HuH-7 (cell line): ENCODE results near the gene UTF1.

Experiments used
- DNase-seq: peaks from one replicate; pipeline ENCODE4 v3.0.0; 2011; ENCODE audit warnings: low spot score

The UTF1 gene, protein sequence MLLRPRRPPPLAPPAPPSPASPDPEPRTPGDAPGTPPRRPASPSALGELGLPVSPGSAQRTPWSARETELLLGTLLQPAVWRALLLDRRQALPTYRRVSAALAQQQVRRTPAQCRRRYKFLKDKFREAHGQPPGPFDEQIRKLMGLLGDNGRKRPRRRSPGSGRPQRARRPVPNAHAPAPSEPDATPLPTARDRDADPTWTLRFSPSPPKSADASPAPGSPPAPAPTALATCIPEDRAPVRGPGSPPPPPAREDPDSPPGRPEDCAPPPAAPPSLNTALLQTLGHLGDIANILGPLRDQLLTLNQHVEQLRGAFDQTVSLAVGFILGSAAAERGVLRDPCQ

DNA sequence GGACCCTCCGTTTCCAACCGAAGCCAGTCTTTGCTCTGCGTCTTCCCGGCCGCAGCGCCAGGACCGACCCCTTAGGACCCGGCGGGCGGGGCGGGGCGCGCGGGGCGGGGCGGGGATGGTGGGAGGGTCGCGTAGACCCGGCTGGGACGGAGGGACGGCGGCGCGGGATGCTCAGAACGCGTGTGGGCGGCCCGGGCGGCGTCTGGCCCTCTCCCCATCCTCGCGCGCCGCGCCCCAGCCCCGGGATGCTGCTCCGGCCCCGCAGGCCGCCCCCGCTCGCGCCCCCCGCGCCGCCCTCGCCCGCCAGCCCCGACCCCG, at the start of gene UTF1:
TSS of gene UTF1 (plus strand) at position 174 of the 318 bp plus-strand sequence. CDS start at position 246, 72 bp downstream.
- DNase-seq = no peak

DNA sequence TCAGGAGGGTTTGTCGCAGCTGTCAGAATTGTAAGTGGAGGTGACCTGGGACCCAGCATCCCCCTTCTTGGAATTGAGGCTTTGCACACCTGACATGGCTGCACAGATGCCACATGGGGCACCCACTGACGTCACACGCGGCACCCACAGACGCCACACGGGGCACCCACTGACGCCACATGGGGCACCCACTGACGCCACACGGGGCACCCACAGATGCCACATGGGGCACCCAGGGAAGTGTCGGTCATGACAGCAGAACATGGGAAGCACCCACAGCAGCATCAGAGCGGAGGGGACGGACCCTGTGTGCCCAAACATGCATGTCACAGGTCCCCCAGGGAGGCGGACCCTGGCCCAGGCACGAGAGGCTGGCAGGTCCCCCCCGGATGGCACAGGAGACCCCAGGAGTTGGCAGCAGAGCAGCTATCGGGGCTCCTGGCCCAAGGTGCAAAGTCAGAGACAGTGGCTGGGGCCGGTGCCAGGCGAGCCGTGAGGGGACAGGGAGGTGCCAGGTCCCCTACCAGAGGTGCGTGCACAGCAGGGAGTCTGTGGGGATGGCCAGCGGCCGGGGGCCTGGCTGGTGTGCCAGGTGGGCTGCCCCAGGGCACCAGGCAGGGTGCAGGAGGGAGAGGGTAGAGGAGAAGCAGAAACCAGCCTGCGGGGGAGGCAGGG, 48.9 kb upstream of the UTF1 start:
- no peak for DNase-seq

DNA sequence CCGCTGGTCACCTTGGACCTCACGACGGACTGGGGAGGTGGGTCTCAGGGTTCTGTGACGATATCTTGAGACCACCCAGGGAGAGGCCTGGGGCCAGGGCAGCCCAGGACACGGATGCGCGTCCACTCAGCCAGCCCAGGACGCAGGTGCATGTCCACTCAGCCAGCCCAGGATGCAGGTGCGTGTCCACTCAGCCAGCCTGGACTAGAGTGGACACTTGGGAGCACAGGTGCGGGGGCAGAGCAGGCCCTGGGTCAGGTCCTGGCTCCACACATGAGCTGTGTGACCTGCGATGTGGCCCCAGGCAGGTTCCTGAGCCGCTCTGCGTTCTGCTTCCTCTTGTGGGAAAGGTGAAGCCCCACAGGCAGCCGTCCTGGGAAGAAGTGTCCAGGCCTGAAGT, 47.8 kb upstream of the UTF1 start:
- DNase-seq = no peak

DNA sequence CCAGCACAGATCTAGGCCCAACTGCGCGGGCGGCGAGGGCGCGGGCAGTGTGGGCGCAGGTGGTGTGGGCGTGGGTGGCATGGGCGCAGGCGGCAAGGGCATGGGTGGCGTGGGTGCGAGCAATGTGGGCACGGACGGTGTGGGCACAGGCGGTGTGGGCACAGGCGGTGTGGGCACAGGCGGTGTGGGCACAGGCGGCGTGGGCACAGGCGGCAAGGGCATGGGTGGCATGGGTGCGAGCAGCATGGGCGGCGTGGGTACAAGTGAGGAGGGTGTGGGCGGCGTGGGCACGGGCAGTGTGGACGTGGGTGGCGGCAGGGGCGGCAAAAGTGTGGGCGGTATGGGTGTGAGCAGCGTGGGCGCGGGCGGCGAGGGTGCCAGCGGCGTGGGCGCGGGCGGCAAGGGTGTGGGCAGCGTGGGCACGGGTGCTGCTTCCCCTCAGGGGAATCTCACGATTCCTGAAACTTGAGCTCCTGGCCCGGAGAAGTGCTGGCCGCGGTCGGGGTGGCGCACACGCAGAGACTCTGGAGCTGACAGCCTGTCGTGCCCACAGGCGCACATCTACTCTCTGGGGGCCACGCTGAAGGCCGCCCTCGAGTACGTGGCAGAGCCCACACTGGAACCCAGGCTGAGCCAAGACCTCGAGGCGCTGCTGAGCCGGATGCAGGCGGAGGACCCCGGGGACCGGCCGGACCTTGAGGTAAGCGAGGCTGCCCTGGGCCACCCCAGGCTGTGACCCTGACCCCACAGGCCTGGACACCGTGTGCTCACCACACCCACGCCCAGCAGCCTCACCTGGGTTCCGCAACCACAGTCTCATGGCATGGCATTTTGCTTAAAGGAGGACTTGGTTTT, 47.0 kb upstream of the UTF1 start:
- no peak for DNase-seq

DNA sequence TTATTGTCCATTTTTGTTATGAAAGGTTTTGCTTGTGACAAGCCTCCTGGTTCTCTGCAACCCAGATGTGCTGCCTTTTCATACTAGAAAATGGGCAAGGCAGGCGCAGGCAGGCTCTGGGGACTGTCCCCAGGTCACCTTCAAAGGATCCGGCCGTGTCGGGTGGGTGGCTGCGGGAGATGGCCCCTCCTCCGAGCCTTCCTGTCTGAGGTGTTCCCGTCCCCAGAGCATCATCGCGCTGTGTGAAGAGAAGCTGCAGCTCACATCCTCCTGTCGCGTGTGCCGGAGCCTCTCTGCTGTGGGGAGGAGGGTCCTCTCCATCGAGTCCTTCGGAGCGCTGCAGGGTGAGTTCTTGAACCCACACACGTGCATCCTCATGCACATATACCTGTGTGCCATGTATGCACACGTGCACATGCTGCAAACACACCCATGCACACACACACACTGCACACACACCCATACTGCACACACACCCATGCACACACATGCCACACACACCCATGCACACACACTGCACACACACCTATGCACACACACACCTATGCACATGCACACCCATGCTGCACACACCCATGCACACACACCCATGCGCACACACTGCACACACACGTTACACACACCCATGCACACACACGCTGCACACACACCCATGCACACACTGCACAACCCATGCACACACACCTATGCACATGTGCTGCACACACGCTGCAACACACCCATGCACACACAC, 46.2 kb upstream of the UTF1 start:
- DNase-seq = no peak

DNA sequence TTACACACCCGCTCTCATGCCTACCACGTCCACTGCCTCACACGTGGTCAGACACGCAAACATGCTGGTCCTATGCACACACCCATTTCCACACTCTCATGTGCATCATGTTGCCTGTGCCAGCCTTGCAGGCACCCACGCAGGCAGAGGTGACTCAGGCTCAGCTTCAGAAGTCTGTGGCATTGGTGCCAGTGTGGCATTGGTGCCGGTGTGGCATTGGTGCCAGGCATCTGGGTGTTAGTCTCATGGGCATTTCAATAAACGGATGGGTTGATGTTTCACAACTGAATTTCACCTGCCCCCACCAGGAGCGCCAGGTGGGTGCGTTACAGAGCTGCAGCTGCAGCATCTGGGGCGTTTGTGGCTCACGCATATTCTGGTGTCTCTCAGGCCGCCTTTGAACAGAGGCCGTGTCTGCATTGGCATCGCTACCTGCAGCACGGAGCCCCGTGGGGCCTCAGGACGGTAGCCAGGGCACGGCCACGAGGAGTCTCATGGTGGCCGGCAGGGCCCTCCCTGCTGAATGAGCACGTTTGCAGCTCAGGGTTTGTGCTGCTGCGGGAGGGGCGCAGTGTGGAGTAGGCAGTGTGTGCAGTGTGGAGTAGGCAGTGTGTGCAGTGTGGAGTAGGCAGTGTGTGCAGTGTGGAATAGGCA, 45.3 kb upstream of the UTF1 start:
- no peak for DNase-seq

DNA sequence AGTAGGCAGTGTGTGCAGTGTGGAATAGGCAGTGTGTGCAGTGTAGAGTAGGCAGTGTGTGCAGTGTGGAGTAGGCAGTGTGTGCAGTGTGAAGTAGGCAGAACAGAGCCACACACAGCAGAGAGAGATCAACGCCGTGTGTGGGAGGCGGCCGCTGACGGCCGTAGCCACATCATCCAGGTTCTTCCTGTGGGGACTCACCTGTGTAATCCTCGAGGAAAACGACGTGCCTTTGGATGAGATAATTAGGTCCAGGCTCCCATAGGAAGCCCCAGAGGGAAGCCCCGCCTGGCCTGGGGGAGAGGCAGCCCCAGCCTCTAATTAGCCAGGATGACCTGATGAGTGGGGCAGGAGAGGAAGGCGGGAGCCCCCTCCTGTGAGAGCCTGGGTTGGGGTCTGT, 44.6 kb upstream of the UTF1 start:
- no peak for DNase-seq

DNA sequence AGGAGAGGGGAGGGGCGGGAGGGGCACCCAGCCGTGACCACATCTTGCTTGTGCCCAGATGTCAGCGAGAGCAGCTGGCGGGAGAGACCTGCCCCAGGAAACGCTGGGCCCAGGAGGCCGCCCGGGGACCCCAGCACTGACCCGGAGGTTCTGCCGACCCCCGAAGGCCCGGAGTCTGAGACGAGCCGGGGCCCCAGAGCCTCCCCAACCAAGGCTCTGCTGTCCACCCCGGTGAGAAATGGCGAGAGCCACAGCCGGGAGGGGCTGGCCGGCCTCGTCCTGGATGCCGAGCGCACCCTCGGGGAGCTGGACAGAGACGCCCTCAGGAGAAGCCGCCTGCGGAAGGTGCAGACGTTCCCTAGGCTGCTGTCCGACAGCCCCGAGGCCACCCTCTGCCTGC, 44.1 kb upstream of the UTF1 start:
- DNase-seq = no peak

DNA sequence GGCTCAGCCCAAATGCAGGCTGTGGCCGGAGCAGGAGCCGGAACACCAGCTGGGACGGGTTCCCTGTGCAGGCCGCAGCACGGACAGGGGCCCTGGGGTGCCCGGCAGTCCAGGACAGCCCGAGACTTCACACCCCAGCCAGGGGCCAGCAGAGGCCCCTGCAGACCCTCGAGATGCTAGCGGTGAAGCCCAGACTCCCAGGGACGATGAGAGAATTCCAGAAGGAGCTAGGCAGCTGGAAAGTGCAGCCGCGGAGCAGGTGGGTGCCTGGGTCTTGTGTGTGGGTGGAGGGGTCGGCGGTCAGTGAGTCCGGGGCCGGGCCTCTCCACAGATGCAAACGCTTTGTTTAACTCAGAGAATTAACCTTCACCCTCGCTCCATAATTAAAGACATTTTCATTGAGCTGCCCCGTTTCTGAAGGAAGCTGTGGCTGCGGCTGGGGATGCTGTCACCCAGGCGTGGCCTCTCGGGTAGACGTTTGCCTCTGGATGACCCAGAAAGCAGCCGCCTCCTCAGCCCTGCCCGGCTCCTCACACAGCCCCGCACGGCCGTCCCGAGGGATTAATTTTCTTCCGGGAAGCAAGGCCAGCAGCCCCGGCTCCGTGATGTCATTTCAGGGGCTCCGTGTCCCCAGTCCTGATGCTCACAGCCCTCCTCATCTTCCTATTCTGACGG, 43.5 kb upstream of the UTF1 start:
- DNase-seq = no peak

DNA sequence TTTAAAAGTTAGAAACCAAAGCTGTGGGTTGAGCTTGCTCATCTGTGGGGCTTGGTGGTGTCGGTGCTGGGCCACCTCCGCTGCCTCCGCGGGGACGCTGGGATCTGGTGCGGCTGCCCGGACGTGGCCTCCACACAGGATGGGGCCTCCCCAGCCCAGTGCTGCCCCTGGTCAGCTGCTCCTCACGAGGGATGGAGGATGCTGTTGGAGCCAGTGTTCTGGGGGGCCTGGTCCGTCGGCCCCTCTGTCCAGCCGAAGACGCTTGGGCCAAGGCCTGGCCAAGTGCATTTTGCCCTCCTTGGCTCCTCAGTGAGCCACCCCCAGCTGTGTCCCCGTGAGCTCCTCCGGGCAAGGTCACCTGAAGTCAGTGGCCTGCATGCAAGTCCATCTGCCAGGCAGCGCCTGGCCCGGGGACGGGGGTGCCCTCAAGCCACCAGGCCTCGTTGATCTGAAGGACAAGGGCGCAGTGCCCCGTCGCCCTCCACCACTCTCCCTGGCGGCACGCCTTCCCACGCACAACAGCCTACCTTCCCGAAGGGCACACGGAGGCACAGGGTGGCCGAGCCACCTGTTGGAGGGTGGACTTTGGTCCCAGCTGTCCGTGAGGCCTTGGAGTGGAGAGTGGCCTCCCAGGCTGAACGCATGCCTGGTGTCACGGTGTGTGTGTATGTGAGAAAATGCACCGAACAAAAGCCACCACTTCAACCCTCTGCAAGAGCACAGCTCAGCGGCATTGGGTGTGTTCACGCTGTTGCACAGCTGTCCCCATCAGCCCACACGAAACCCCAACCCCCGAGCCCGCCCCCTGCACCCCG, 42.7 kb upstream of the UTF1 start:
- DNase-seq = no peak

DNA sequence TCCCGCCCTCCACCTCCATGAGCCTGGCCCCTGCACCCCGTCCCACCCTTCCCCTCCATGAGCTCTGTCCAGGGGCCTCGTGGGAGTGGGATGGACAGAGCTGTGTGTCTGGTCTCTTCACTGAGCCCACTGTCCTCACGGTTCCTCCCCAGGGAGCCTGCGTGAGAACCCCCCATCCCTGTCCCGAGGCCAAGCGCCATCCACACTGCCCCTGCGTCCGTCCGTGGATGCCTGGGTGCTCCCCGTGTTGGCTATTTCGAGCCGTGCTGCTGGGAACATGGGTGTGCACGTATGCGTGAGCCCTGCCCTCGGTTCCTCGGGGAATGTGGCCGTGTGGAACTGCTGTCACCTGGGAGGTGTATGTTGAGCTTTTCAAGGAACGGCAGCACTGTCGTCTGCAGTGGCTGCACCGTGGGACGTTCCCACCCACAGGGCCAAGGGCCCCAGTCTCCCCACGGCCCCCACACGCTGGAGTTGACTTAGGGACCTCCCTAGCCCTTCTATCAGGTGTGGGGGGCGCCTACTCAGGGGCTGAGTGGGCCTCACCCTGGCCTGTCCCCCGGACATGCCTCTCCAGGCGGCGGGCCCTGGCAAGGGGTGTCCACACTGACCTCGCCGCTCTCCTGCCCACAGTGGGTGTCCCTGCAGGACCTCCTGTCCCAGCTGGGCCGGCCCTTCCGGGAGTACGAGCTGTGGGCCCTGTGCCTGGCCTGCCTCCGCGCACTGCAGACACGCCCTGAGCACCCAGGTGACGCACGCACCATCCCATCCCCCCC, 41.9 kb upstream of the UTF1 start:
- no peak for DNase-seq

DNA sequence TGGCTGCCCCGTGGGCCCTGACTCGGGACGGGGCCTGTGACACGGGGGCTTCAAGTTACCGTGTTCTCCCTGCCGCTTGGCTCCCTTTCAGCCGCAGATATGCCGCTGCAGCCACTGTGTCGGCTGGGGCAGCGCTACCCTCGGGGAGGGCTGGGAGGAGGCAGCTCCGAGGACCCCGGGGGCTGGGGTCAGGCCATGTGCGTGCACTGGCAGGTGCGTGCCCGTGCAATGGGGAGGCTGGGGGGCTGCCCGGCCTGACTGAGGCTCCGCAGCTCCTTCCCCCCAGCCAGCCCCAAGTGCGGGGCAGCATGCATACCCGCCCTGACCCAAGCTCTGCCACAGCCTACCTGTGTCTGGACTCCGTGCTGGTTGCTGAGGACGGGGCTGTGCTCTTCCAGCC, 40.8 kb upstream of the UTF1 start:
- DNase-seq = no peak

DNA sequence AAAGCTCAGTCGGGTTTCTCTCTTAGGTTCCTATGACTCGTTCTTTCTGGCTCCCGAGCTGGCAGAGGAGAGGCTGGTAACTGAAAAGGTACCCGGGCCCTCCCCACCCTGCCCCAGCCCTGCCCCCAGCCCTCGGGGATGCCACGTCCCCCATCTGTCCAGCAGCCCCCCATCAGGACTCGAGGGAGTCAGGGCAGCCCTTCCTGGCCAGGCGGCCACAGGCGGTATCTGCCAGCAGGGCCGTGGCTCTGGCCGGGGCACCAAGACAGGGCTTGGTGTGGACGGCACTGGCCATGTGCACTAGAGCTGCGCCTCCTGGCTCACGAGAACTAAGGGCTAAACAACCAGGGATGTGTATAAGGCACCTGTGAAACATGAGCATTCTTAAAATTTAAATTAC, 40.3 kb upstream of the UTF1 start:
- DNase-seq = no peak

DNA sequence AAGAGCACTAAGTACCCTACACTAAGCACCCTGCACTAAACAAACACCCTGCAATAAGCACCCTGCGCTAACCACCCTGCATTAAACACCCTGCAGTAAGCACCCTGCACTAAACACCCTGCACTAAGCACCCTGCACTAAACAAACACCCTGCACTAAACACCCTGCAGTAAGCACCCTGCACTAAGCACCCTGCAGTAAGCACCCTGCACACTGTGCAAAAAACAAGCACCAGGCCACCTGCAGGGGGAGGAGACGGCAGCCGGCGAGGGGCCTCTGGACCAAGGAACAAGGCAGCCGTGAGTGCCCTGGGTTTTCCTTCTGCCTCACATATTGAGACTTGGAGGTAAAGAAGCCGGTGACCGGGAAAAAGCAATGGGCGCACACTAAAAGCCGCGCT, 39.8 kb upstream of the UTF1 start:
- no peak for DNase-seq

DNA sequence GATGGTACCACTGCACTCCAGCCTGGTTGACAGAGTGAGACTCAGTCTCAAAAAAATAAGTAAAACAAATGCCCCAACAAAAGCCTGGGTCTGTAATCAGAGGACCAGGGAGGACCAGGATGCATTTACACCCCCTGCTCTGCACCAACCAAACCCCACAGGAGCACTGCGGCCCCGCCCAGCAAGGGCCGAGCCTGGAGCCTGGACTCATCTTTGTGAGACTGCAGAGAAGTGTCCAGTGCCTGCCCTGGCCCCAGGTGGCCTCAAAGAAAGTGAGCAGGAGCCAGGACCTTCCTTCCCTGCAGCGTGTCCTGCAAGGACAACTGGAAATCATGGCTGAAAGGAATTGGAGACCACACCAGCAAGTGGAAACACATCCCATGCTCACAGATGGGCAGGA, 38.4 kb upstream of the UTF1 start:
- DNase-seq = no peak

DNA sequence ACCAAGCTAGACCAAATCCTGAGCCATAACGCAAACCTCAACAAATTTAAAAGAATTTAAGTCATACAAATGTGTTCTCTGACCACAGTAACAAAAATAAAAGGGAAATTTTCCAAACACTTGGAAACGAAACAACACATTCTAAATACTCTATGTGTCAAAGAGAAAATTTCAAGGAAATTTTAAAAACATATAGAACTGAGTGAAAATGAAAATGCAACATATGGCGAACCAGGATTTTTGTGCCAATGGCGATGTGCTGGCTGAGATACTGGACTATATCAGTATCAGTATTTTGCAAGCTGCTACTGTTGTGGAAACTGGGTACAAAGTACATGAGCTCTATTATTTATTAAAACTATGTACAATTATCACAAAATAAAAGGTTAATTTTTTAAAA, 35.9 kb upstream of the UTF1 start:
- DNase-seq = no peak

DNA sequence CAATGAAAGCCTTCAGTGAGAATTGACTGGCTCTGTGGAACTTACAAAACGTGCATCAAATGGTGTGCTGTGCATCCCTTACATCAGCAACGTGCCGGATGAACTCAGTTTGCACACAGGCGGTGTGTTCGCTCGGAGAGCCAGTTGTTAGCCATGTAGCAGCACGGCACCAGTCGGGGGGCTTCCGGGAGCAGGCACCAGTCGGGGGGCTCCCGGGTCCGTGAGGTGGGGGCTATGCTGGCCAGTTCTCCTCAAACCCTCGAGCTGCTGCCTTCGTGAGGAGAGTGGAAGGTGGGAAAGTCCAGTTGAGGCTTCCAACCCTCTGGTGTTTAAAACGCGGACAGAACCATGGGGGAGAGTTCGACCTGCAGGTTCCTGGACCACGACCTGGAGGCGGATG, 34.9 kb upstream of the UTF1 start:
- DNase-seq = no peak

DNA sequence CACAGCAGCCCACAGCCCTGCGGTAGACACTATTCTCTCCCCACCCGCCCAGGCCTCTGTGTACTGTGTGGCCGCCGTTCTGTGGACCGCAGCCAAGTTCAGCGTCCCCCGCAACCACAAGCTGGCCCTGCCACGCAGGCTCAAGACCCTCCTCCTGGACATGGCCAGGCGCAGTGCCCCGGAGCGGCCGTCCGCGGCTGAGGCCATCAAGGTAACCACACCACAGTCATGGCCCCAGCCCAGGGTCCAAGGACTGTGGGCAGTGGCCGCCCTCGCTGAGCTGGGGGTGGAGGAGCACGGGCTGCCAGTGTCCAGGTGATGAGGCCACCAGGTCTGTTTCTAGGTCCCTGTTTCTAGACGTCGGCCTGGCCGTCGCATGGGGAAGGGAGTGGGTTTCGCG, 34.4 kb upstream of the UTF1 start:
- no peak for DNase-seq

DNA sequence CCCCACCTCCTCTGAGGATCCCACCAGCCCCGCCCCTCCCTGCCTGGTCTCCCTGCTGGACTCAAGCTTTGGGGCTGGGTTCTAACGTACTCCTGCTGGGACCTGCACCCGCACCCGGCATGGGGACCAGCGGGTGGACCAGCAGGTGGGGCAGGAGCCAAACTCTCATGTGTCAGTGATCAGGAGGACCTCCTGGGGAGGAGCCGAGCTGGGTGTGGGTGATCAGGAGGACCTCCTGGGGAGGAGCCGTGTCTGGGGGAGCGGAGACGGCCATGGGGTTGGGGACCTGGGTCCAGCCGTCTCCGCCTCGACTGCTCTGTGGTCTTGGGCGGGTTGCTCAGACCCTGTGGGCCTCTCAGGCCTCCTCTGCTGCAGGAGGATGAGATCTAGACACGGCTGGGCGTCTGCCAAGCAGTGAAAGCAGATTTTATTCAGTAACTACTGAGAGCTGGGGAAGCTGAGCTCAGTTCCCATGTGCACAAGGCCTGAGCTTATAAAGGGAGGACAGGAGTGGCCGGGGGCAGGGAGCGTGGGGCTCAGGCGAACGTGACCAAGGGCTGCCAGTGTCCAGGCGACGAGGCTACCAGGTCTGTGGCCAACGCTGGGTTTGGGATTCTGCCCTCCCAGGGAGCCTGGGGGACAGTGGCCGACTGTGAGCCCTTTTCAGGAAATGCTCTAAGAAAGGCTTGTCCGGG, 33.6 kb upstream of the UTF1 start:
- DNase-seq = no peak
